HepG2 (cell line): Measurements from ENCODE around the gene CGREF1. TPM values are rescaled to one million over a fixed set of nuclear protein-coding genes. Genes with fewer than 3 reads are reported as not detected.

Experiments
- FOSL2 ChIP-seq: sonication (generic); formaldehyde crosslinking; IDR thresholded peaks from 2 replicates; pipeline ENCODE4 v1.4.0; 2020; ENCODE audit warnings: missing genetic modification reagents
- FOXP1 ChIP-seq, 2 experiments: fragments of 450-650 bp in 1 of 2; IDR thresholded peaks; 2 replicates each; pipeline ENCODE4 v1.6.1; 2017 to 2018; ENCODE audit warnings: antibody characterized with exemption in 1 of 2
- KDM5B ChIP-seq: sonication (generic); formaldehyde crosslinking; IDR thresholded peaks from 2 replicates; pipeline ENCODE4 v1.4.0; 2020; ENCODE audit warnings: missing genetic modification reagents, mild to moderate bottlenecking, borderline replicate concordance
- KIAA2018 ChIP-seq: sonication (generic); formaldehyde crosslinking; IDR thresholded peaks from 2 replicates; pipeline ENCODE4 v1.5.0; 2020; ENCODE audit warnings: mild to moderate bottlenecking, missing genetic modification reagents, borderline replicate concordance
- NR2C2 ChIP-seq: sonication (generic); formaldehyde crosslinking; IDR thresholded peaks from 2 replicates; pipeline ENCODE4 v1.4.0; 2020; ENCODE audit warnings: missing genetic modification reagents, mild to moderate bottlenecking, moderate library complexity, borderline replicate concordance
- REXO4 ChIP-seq: sonication (generic); formaldehyde crosslinking; IDR thresholded peaks from 2 replicates; pipeline ENCODE4 v1.8.0; 2022; ENCODE audit warnings: missing genetic modification reagents, mild to moderate bottlenecking, borderline replicate concordance
- SOX6 ChIP-seq, 2 experiments: fragments of 450-650 bp in 1 of 2; sonication (generic) in 1 of 2; formaldehyde crosslinking in 1 of 2; IDR thresholded peaks; 2 replicates each; pipeline versions ENCODE4 v1.4.0 to v1.6.1; 2017 to 2020; ENCODE audit warnings: antibody characterized with exemption in 1 of 2, mild to moderate bottlenecking in 1 of 2, missing genetic modification reagents in 1 of 2
- TOE1 ChIP-seq: sonication (generic); formaldehyde crosslinking; IDR thresholded peaks from 2 replicates; pipeline ENCODE4 v1.4.0; 2020; ENCODE audit warnings: mild to moderate bottlenecking, missing genetic modification reagents
- ZNF343 ChIP-seq: sonication (generic); formaldehyde crosslinking; IDR thresholded peaks from 2 replicates; pipeline ENCODE4 v1.4.0; 2020; ENCODE audit warnings: mild to moderate bottlenecking, missing genetic modification reagents
- ZXDC ChIP-seq: sonication (generic); formaldehyde crosslinking; IDR thresholded peaks from 2 replicates; pipeline ENCODE4 v1.5.0; 2020; ENCODE audit warnings: mild to moderate bottlenecking, missing genetic modification reagents
- polyA plus RNA-seq, 8 experiments: library from polyadenylated mRNA; depleted of rRNA in 3 of 8; stranded (reverse) in 7 of 8; unstranded in 1 of 8; fragments of >200 nt; fragmentation: Illumina TruSeq in 4 of 8; extraction: Trizol in 4 of 8; gene quantifications; 2 replicates each; pipeline versions ENCODE4 v1.2.1 to v1.2.3, GENCODE V29; 2011 to 2016; ENCODE audit warnings: low read depth in 4 of 8, missing spikeins in 1 of 8, mixed read lengths in 1 of 8; ENCODE audit not compliant: insufficient read depth in 1 of 8
- total RNA-seq, 5 experiments: library from RNA; depleted of rRNA; stranded (reverse); fragments of >200 nt; fragmentation: Illumina TruSeq; extraction: Trizol; gene quantifications; 2 replicates each; pipeline ENCODE4 v1.2.3, GENCODE V29; 2016; ENCODE audit warnings: low read depth in 1 of 5
- TF ChIP-seq, protein P1 (sequence below): sonication (generic); formaldehyde crosslinking; IDR thresholded peaks from 2 replicates; pipeline ENCODE4 v1.4.0; 2020; ENCODE audit warnings: missing genetic modification reagents
- TF ChIP-seq, protein P2 (sequence below): IDR thresholded peaks from 2 replicates; pipeline ENCODE4 v1.6.1; 2016; ENCODE audit warnings: control low read depth

CGREF1 gene
- total and polyA plus RNA-seq, 2 of the 13 experiments (the other 11 are each of a cell fraction or from before 2014, with no cell fraction given): 13.9 to 23.4 TPM

DNA sequence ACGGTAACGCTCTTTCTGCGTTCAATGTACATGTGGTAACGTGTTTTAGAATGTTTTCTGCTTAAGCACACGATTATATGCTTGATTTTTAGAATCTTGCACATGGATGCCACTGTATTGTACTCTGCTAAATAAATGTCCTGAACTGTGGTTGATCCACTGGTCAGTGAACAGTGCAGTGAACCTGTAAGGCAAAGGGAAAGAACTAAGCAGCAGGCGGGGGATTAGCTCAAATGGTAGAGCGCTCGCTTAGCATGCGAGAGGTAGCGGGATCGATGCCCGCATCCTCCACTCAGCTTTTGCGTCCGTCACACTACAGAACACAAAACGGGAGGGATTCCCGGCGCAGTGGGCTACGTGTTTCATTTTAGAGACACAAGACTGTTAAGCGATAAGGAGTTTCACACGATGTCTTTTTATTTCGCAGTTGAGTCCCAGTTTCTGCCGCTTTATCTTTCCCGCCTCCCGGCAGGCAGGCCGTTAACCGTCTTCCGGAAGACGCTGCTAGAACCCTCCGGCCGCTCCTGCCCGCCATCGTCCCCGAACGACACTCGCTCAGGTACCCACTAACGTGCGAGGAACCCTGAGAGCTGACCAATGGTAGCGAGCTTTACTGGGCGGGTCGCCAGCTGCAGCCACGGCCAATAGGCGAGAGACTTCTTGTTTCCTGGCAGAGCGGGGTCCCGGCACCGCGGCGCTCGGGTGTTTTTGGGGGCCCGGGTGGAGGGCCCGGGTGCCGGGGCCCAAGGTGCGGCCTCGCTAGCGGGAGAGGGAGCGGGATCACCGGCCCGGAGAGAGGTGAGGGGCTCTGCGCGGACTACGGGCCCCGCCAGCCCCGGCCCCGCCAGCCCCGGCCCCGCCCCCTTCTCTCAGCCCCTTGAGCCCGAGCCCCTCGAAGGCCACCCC, 67.7 kb downstream of the CGREF1 start, which contains the start of gene AGBL5 (continued):
- TF ChIP-seq ZXDC (CRISPR knock-in tag) (peak; percentile 93), NR2C2 (CRISPR knock-in tag) (peak; percentile 50; the same call in 1 of the 2 replicates), TOE1 (CRISPR knock-in tag) (no peak; the same call in 1 of the 2 replicates), ZNF343 (peak; percentile 87; the same call in 1 of the 2 replicates), FOSL2 (CRISPR knock-in tag) (peak; percentile 2; the same call in 1 of the 2 replicates), REXO4 (CRISPR knock-in tag) (no peak), SOX6 (IDR thresholded peaks at IDR 0.05) (no peak), SOX6 (CRISPR knock-in tag; IDR thresholded peaks at IDR 0.05) (peak; percentile 55), FOXP1 (IDR thresholded peaks at IDR 0.05) (no peak), FOXP1 (CRISPR knock-in tag; IDR thresholded peaks at IDR 0.05) (no peak; the same call in 1 of the 2 replicates), KDM5B (peak; percentile 74; the same call in 1 of the 2 replicates), KIAA2018 (CRISPR knock-in tag) (no peak; the same call in 1 of the 2 replicates)
- TF ChIP-seq, protein P1, sequence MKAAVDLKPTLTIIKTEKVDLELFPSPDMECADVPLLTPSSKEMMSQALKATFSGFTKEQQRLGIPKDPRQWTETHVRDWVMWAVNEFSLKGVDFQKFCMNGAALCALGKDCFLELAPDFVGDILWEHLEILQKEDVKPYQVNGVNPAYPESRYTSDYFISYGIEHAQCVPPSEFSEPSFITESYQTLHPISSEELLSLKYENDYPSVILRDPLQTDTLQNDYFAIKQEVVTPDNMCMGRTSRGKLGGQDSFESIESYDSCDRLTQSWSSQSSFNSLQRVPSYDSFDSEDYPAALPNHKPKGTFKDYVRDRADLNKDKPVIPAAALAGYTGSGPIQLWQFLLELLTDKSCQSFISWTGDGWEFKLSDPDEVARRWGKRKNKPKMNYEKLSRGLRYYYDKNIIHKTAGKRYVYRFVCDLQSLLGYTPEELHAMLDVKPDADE (CRISPR knock-in tag): peak; percentile 90; the same call in 1 of the 2 replicates
- TF ChIP-seq, protein P2, sequence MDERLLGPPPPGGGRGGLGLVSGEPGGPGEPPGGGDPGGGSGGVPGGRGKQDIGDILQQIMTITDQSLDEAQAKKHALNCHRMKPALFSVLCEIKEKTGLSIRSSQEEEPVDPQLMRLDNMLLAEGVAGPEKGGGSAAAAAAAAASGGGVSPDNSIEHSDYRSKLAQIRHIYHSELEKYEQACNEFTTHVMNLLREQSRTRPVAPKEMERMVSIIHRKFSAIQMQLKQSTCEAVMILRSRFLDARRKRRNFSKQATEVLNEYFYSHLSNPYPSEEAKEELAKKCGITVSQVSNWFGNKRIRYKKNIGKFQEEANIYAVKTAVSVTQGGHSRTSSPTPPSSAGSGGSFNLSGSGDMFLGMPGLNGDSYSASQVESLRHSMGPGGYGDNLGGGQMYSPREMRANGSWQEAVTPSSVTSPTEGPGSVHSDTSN (CRISPR knock-in tag): 0 out of 2 replicates have a peak, but pooled peaks have one; percentile 24
